ENCODE data around the gene SMIM20.

GRCh38 chr4:25889589-25890503 is 24.2 kb upstream of the SMIM20 start:
- TF ChIP-seq CTCF (IDR thresholded peaks at IDR 0.05; ENCODE audit: low read depth, low read length, missing input control): no peak
- TF ChIP-seq ATF3 (IDR thresholded peaks at IDR 0.05): no peak
- TF ChIP-seq TAF1 (conservative IDR thresholded peaks at IDR 0.05): no peak
- no peak for TF ChIP-seq JUND (IDR thresholded peaks at IDR 0.05)
- no peak for TF ChIP-seq GABPA (IDR thresholded peaks at IDR 0.05 in 1 of 2, conservative IDR thresholded peaks at IDR 0.05 in 1 of 2)
- TF ChIP-seq FOXA1 (IDR thresholded peaks at IDR 0.05): no peak

All from liver (tissue), 3 donors.